ENCODE measurements around the gene TREX2.

GRCh38 chrX:153434801-153435200 is 11.1 kb downstream of the TREX2 start:
- TF ChIP-seq CTCF (IDR thresholded peaks at IDR 0.05) (no peak), POLR2A (IDR thresholded peaks at IDR 0.05) (no peak)

All from heart left ventricle (tissue), 13 donors.